Mucosa of rectum (tissue), 2 donors: ENCODE measurements around the gene ABCC1.

ENCODE experiments used
- H3K27ac ChIP-seq, 2 donors: one replicate each; pipeline ENCODE4 v1.7.0; 2013; ENCODE audit warnings: inconsistent platforms in 2 of 2, low read depth in 2 of 2, low read length in 2 of 2
- H3K27me3 ChIP-seq, 2 donors: one replicate each; pipeline ENCODE4 v1.7.0; 2013; ENCODE audit warnings: low read length in 2 of 2; ENCODE audit not compliant: control insufficient read depth in 2 of 2, insufficient read depth in 2 of 2
- H3K36me3 ChIP-seq, 2 donors: one replicate each; pipeline ENCODE4 v1.7.0; 2013; ENCODE audit warnings: low read length in 2 of 2; ENCODE audit not compliant: control insufficient read depth in 2 of 2, insufficient read depth in 2 of 2
- H3K4me1 ChIP-seq, 2 donors: one replicate each; pipeline ENCODE4 v1.7.0; 2013; ENCODE audit warnings: low read length in 2 of 2, mild to moderate bottlenecking in 1 of 2; ENCODE audit not compliant: control insufficient read depth in 2 of 2, insufficient read depth in 2 of 2
- H3K4me3 ChIP-seq, 2 donors: one replicate each; pipeline ENCODE4 v1.7.0; 2013; ENCODE audit warnings: low read length in 2 of 2
- H3K9ac ChIP-seq, 2 donors: one replicate each; pipeline ENCODE4 v1.7.0; 2013; ENCODE audit warnings: low read length in 2 of 2, low read depth in 1 of 2, mild to moderate bottlenecking in 1 of 2
- H3K9me3 ChIP-seq, 2 donors: one replicate each; pipeline ENCODE4 v1.7.0; 2013; ENCODE audit warnings: low read length in 2 of 2; ENCODE audit not compliant: control insufficient read depth in 2 of 2
- donor health status: healthy.
- donor health status: Normal muscosa, but diverticular disease.

Gene ABCC1

GRCh38 chr16:15990902-15991301 is 41.5 kb downstream of the ABCC1 start:
- Histone ChIP-seq H3K36me3 (no peaks in the 10 kb centered on the region), H3K4me3 (no peak overlapping the region), H3K27ac (no peak overlapping the region), H3K9me3 (no peaks in the 10 kb centered on the region), H3K9ac (no peak overlapping the region), H3K4me1 (no peaks in the 10 kb centered on the region), H3K27me3 (no peaks in the 10 kb centered on the region)

- no peaks in the 10 kb centered on the region for H3K27me3 ChIP-seq
- H3K36me3 ChIP-seq, result no peaks in the 10 kb centered on the region
- H3K27ac ChIP-seq, result no peak overlapping the region
- no peak overlapping the region for H3K4me3 ChIP-seq
- no peaks in the 10 kb centered on the region for H3K9me3 ChIP-seq
- no peak overlapping the region for H3K9ac ChIP-seq
- peaks cover 6 to 7% of the 10 kb centered on the region in 2 donors for H3K4me1 ChIP-seq
Observed at GRCh38 chr16:15993128-15993527, 43.7 kb downstream of the ABCC1 start.

- no peaks in the 10 kb centered on the region for H3K9me3 ChIP-seq
- no peaks in the 10 kb centered on the region for H3K36me3 ChIP-seq
- no peak overlapping the region for H3K9ac ChIP-seq
- no peak overlapping the region for H3K27ac ChIP-seq
- H3K27me3 ChIP-seq, result no peaks in the 10 kb centered on the region
- H3K4me3 ChIP-seq, result no peak overlapping the region
- H3K4me1 ChIP-seq, result peaks cover 9 to 11% of the 10 kb centered on the region in 2 donors
Observed at GRCh38 chr16:15993541-15993940, 44.1 kb downstream of the ABCC1 start.

- no peaks in the 10 kb centered on the region for H3K27me3 ChIP-seq
- no peak overlapping the region for H3K9ac ChIP-seq
- no peaks in the 10 kb centered on the region for H3K36me3 ChIP-seq
- H3K4me1 ChIP-seq, result peaks cover 9 to 13% of the 10 kb centered on the region in 2 donors
- no peak overlapping the region for H3K4me3 ChIP-seq
- no peaks in the 10 kb centered on the region for H3K9me3 ChIP-seq
- no peak overlapping the region for H3K27ac ChIP-seq
Observed at GRCh38 chr16:15993946-15994665, 44.7 kb downstream of the ABCC1 start.

- Histone ChIP-seq H3K4me1 (peaks cover 9 to 13% of the 10 kb centered on the region in 2 donors), H3K9me3 (no peaks in the 10 kb centered on the region), H3K9ac (no peak overlapping the region), H3K36me3 (no peaks in the 10 kb centered on the region), H3K4me3 (no peak overlapping the region), H3K27ac (peak overlapping the region in 1 of 2 donors; percentile 43), H3K27me3 (no peaks in the 10 kb centered on the region)
Observed at GRCh38 chr16:15996432-15997109, 47.2 kb downstream of the ABCC1 start.

GRCh38 chr16:16000685-16001084 is 51.3 kb downstream of the ABCC1 start:
- H3K4me3 ChIP-seq, result no peak overlapping the region
- no peak overlapping the region for H3K27ac ChIP-seq
- H3K9me3 ChIP-seq, result no peaks in the 10 kb centered on the region
- no peak overlapping the region for H3K9ac ChIP-seq
- no peaks in the 10 kb centered on the region for H3K27me3 ChIP-seq
- H3K36me3 ChIP-seq, result no peaks in the 10 kb centered on the region
- peaks cover 9 to 13% of the 10 kb centered on the region in 2 donors for H3K4me1 ChIP-seq

GRCh38 chr16:16001596-16002255 is 52.3 kb downstream of the ABCC1 start:
- Histone ChIP-seq H3K4me3 (no peak overlapping the region), H3K9me3 (no peaks in the 10 kb centered on the region), H3K9ac (no peak overlapping the region), H3K27ac (no peak overlapping the region), H3K27me3 (no peaks in the 10 kb centered on the region), H3K4me1 (peaks cover 6 to 10% of the 10 kb centered on the region in 2 donors), H3K36me3 (no peaks in the 10 kb centered on the region)

GRCh38 chr16:16003719-16004313 is 54.4 kb downstream of the ABCC1 start:
- H3K27ac ChIP-seq, result no peak overlapping the region
- no peaks in the 10 kb centered on the region for H3K9me3 ChIP-seq
- H3K36me3 ChIP-seq, result no peaks in the 10 kb centered on the region
- no peaks in the 10 kb centered on the region for H3K4me1 ChIP-seq
- H3K9ac ChIP-seq, result no peak overlapping the region
- H3K27me3 ChIP-seq, result no peaks in the 10 kb centered on the region
- H3K4me3 ChIP-seq, result no peak overlapping the region

- H3K9ac ChIP-seq, result no peak overlapping the region
- H3K4me3 ChIP-seq, result no peak overlapping the region
- H3K9me3 ChIP-seq, result no peaks in the 10 kb centered on the region
- no peaks in the 10 kb centered on the region for H3K27me3 ChIP-seq
- no peaks in the 10 kb centered on the region for H3K4me1 ChIP-seq
- H3K36me3 ChIP-seq, result no peaks in the 10 kb centered on the region
- no peak overlapping the region for H3K27ac ChIP-seq
Observed at GRCh38 chr16:16004314-16004749, 54.9 kb downstream of the ABCC1 start.

- Histone ChIP-seq H3K9me3 (no peaks in the 10 kb centered on the region), H3K27me3 (no peaks in the 10 kb centered on the region), H3K9ac (no peak overlapping the region), H3K27ac (no peak overlapping the region), H3K4me1 (no peaks in the 10 kb centered on the region), H3K36me3 (peaks cover 0 to 2% of the 10 kb centered on the region in 2 donors), H3K4me3 (no peak overlapping the region)
Observed at GRCh38 chr16:16005721-16006120, 56.3 kb downstream of the ABCC1 start.
